DMS153 treated with DMSO at 0.1 percent for 48 hours (cell line): Measurements from ENCODE around the gene P2RX5.
"Not testable (repeated sequence)": the region's sequence is repeated elsewhere in the genome, so short reads cannot be mapped to it uniquely, and the experiment has no call there.

ENCODE experiments used
- DNase-seq: peaks from one replicate; lab custom pipeline; 2025; ENCODE audit not compliant: unreplicated experiment; lab: John Stamatoyannopoulos, UW

Gene P2RX5

GRCh38 chr17:3715296-3715695, 19.3 kb upstream of the P2RX5 start:
- no peak for DNase-seq

GRCh38 chr17:3712811-3713463, 17.0 kb upstream of the P2RX5 start:
- no peak for DNase-seq

- DNase-seq = no peak
These were observed 15.0 kb upstream of the P2RX5 start for GRCh38 chr17:3710951-3711383.

GRCh38 chr17:3708366-3708765, 12.4 kb upstream of the P2RX5 start:
- DNase-seq = no peak

GRCh38 chr17:3705718-3705984, 9.7 kb upstream of the P2RX5 start:
- not testable (repeated sequence) for DNase-seq

- no peak for DNase-seq
These were observed 9.2 kb upstream of the P2RX5 start for GRCh38 chr17:3704931-3705717.

- not testable (repeated sequence) for DNase-seq
These were observed 6.1 kb upstream of the P2RX5 start for GRCh38 chr17:3702041-3702539.

- DNase-seq = no peak
These were observed 4.0 kb upstream of the P2RX5 start for GRCh38 chr17:3699951-3700350.

- DNase-seq = no peak
These were observed 2.2 kb upstream of the P2RX5 start for GRCh38 chr17:3698139-3698538.

- no peak for DNase-seq
These were observed 1.1 kb upstream of the P2RX5 start for GRCh38 chr17:3697103-3697476.

GRCh38 chr17:3695129-3695722, 729 bp downstream of the P2RX5 start:
- no peak for DNase-seq

GRCh38 chr17:3693829-3694231, 2.1 kb downstream of the P2RX5 start:
- no peak for DNase-seq

GRCh38 chr17:3693141-3693540, 2.8 kb downstream of the P2RX5 start:
- no peak for DNase-seq

GRCh38 chr17:3692346-3692745, 3.6 kb downstream of the P2RX5 start:
- no peak for DNase-seq

- no peak for DNase-seq
These were observed 4.3 kb downstream of the P2RX5 start for GRCh38 chr17:3691617-3692067.

- no peak for DNase-seq
These were observed 5.8 kb downstream of the P2RX5 start for GRCh38 chr17:3690094-3690715.

GRCh38 chr17:3689262-3690093, 6.5 kb downstream of the P2RX5 start:
- DNase-seq = no peak

GRCh38 chr17:3688852-3689261, 7.1 kb downstream of the P2RX5 start:
- DNase-seq = no peak

- no peak for DNase-seq
These were observed 7.9 kb downstream of the P2RX5 start for GRCh38 chr17:3688027-3688553.

- DNase-seq = no peak
These were observed 10.8 kb downstream of the P2RX5 start for GRCh38 chr17:3685174-3685573.
